COLO668 (cell line): ENCODE measurements around the gene OR1E1.
"Not testable (repeated sequence)": the region's sequence is repeated elsewhere in the genome, so short reads cannot be mapped to it uniquely, and the experiment has no call there.

ENCODE experiments used
- DNase-seq: peaks from one replicate; lab custom pipeline; 2025; ENCODE audit not compliant: unreplicated experiment; lab: John Stamatoyannopoulos, UW

Gene OR1E1, protein sequence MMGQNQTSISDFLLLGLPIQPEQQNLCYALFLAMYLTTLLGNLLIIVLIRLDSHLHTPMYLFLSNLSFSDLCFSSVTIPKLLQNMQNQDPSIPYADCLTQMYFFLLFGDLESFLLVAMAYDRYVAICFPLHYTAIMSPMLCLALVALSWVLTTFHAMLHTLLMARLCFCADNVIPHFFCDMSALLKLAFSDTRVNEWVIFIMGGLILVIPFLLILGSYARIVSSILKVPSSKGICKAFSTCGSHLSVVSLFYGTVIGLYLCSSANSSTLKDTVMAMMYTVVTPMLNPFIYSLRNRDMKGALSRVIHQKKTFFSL

DNA sequence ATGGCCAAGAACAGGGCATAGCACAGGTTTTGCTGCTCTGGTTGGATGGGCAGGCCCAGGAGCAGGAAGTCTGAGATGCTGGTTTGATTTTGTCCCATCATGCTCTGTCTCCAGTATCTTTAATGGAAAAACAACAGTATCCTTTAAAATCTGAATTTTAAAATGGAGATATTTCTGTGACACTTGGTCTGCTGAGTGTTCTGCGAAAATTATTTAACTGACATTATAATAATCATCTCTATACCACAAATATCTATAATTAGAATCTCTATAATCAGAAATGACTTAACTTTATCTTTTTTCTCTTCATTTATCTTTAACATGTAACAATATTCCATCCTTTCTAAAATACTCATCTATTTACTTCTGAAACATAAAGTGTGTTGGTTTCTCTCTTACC is at the start of gene OR1E1:
Gene OR1E1, minus strand, starts transcription at position 101 of the 400 bp plus-strand sequence. Its CDS starts 0 bp downstream, at position 101.
- DNase-seq: no peak

DNA sequence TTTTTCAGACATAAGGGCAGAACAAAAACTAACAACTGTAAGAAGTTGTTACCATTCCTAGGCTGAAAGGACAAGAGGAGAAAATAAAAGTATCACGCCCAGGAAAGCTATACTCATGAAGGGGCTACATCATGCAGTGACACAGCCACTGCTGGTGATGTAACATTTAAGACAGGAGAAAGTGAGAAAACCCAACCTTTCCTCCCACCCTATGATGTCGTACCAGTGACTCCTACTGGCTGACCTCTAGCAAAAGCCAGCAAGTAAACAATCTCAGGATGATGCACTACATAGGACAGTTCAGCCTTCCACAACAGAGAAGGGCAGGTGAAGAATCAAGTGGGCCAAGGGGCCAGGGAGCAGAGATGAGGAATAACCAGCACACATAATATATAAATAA is 49.4 kb upstream of the OR1E1 start:
- DNase-seq: no peak

DNA sequence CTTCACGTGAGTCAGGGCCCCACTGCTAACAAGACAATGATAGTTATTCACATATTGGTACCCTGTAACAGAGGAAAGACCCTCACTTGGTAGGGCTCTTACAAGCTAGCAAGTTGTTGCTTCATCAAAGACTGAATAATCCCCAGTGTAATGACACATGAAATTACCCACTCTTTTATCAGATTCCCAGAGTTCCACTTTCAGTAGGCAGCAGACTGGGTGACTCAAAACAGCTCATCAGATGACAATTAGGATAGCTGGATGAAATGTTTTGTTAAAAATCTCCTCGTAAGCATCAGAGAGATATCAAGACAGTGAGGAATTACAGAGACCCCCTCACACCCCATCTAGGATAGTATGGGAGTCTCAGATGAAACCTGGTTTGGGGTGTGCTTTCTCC is 42.2 kb upstream of the OR1E1 start:
- DNase-seq: no peak

DNA sequence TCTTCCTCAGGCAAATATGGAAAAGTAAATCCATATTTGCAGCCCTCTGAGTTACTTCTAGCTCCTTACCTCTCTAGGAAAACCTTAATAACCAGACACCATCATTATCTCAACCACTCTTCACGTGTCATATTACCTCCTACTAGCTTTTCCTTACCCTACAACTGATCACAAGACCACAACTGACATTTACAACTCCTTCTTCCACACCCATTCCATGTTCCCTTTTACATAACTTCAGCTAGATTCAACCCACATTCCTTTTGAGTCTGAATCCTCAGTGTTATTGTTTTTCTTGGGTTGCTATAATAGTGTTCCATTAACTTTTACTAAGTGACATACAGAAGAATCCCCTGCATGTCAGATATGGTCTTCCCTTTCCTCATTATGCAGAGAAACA is 40.2 kb upstream of the OR1E1 start:
- no peak for DNase-seq

DNA sequence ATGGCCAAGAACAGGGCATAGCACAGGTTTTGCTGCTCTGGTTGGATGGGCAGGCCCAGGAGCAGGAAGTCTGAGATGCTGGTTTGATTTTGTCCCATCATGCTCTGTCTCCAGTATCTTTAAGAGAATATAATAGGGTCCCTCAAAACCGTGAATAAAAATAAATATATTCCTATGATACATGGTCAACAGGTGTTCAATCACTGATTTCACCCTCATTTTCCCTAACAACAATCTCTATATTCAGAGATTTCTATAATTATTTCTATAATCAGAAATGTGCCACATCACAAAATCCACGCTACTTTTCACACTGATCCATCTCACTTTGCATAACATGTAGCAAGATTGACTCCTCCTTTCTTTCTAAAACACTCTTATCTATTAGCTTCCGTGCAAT is 35.5 kb upstream of the OR1E1 start, which contains the start of gene OR1E2:
Gene OR1E2, minus strand, starts transcription at position 101 of the 400 bp plus-strand sequence. Its CDS starts 0 bp downstream, at position 101.
- DNase-seq: no peak

DNA sequence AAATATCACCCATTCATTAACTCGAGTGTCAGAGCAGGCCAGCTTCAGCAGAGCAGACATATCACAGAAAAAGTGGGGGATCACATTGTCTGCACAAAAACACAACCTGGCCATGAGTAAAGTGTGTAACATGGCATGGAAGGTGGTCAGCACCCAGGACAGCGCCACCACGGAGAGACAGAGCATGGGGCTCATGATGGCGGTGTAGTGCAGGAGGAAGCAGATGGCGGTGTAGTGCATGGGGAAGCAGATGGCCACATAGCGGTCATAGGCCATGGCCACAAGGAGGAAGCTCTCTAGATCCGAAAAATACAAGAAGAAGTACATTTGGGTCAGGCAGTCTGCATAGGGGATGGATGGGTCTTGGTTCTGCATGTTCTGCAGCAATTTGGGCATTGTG is 35.0 kb upstream of the OR1E1 start:
- not testable (repeated sequence) for DNase-seq

DNA sequence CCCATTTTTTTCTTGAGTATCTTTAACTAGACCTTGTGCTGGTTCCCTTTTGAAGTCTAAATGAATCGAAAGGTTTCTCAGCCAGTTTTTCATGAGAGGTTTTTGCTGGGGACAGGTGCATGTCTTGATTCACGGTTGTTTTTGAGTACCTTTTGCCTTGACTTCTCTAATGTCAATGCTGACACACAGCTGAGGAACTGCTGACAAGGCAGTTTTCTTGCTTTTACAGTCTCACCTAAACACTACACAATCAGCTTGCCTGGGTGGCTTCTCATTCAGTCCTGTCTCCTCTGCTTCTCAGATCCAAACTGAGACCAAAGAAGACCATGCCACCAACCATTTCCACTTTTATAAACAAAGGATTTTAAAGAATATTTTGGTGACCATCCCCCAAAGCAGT is 20.0 kb upstream of the OR1E1 start:
- DNase-seq: no peak

DNA sequence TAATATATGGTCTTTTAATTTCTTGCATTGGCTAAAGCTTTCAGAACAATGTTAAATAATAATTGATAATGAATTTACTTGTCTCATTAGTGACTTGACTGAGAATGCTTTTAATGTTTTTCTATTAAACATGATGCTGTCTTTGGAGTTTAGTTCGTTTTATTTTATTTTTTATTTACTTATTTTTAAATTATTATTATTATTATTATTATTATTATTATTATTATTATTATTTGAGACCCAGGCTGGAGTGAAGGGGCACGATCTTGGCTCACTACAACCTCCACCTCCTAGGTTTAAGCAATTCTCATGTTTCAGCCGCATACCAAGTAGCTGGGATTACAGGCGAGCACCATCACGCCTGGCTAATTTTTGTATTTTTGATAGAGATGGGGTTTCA is 17.4 kb upstream of the OR1E1 start:
- no peak for DNase-seq

DNA sequence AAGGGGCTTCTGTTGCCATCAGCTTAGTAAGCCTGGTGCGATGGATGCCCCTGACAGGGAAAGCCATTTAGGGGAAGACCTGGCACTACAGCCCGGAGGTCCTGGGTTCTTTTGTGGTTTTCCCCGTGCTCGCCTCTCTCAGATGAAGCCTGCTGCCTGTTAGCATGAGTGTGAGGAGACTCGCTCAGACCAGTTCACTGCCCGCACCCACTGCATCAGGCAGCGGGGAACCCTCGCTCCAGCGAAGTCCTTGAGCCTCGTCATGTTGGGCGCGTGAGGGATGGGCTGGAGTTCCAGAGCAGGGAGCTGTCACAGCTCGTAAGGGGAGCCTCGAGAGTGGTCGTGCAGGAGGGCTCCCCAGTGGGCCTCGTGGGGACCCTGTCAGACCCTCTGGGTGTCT is 14.0 kb upstream of the OR1E1 start:
- not testable (repeated sequence) for DNase-seq

DNA sequence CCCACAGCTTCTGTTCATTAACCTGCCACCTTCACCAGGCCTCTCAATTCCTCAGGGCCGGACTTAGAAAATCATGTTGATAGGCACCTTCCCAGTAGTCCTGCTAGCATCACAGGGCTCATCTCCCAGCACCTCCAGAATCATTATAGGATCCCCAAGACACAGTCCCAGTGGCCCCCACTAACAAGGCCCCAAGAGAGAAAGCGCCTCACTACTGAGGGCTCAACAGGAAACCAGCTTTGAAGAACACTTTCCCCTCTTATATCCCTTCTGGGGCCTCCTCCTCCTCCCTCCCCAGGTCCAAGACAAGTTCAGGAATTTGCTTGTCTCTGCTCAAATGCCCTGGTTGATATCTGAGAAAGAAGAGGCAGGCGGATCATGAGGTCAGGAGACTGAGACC is 12.9 kb upstream of the OR1E1 start, which contains the start of gene OR3A3:
Gene OR3A3, plus strand, starts transcription at position 301 of the 400 bp plus-strand sequence.
- no peak for DNase-seq

DNA sequence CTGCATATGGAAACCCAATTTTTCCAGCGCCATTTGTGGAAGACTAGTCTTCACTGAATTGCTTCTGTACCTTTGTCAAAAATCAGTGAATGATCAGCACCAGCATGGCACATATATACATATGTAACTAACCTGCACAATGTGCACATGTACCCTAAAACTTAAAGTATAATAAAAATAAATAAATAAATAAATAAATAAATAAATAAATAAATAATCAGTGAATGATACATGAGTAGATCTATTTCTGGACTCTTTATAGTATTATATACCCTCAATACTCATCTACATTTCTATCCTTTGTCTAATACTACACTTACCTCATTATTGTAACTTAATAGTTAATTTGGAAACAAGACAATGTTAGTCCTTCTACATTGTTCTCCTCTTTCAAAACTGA is 5.6 kb upstream of the OR1E1 start:
- not testable (repeated sequence) for DNase-seq

DNA sequence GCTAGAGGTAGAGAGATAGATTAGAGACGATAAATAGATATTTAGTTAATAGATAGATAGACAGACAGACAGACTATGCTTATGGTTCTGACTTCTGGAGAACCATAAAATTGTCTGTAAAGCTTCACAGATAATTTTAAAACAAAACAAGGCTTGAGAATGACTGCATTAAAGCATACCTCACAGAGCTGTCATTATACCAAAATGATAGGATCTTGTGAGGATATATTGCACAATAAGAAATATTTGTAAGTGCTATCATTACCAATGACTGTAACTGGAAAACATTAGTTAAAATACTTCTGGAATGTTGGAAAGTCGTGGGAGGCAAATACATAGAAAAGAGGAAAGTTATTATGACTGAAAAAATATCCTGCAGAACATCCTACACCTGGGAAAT is 3.6 kb upstream of the OR1E1 start:
- no peak for DNase-seq

DNA sequence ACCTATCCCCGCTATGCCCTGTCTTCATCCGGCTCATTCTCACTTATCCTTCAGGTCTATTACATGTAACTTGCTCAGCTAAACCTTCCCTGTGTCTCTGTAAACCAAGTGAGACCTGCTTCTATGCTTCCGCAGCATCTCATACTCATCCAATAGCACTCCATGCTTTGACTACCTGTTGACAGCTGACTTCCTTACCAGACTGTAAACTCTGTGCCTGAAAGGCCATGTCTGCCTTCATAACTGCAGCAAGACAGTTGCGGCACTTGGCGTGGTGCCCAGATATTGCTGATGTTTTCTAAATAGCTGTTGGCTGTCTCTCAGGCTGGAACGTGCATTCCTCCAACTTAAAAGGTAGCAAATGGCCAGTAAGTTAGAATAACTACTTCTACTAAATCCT is 1.8 kb upstream of the OR1E1 start:
- no peak for DNase-seq

DNA sequence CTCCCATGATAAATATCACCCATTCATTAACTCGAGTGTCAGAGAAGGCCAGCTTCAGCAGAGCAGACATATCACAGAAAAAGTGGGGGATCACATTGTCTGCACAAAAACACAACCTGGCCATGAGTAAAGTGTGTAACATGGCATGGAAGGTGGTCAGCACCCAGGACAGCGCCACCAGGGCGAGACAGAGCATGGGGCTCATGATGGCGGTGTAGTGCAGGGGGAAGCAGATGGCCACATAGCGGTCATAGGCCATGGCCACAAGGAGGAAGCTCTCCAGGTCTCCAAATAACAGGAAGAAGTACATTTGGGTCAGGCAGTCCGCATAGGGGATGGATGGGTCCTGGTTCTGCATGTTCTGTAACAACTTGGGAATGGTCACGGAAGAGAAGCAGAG is 409 bp downstream of the OR1E1 start:
- DNase-seq: not testable (repeated sequence)

DNA sequence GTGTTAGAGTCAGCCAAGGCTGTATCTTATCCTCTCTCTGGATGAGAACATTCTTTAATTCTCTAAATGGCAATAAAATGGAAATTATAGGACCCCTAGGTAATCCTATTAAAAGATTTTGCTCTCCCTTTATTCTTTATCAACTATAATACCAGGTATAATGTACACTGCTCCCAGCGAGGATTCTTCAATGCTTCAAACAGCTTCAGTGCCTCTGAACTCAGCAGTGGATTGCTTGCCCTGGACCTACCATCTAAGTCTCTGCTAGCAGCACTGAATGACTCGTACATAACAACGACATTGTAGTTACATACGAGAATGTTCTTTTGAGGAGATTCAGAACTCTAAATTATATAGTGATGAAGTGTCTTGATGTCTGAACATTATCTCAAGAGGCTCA is 8.4 kb downstream of the OR1E1 start:
- no peak for DNase-seq

DNA sequence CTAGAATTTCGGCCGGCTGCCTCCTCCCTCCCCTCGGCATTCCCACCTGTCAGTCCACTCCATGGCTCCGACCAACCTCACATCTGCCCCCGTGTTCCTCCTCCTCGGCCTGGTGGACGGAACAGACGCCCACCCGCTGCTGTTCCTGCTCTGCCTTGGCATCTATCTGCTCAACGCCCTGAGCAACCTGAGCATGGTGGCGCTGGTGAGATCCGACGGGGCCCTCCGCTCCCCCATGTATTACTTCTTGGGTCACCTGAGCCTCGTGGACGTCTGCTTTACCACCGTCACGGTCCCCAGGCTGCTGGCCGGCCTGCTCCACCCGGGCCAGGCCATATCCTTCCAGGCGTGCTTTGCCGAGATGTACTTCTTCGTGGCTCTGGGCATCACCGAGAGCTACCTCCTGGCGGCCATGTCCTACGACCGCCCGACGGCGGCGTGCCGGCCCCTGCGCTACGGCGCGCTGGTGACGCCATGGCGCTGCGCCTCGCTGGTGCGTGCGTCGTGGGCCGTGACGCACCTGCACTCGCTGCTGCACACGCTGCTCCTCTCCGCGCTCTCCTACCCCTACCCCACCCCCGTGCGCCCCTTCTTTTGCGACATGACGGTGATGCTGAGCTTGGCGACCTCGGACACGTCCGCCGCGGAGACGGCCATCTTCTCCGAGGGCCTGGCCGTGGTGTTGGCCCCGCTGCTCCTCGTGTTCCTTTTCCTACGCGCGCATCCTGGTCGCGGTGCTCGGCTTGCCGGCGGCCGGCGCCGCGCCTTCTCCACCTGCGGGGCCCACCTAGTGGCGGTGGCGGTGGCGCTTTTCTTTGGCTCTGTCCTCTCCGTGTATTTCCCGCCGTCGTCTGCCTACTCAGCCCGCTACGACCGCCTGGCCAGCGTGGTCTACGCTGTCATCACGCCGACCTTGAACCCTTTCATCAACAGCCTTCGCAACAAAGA is 12.1 kb downstream of the OR1E1 start, which contains the start of gene OR3A2:
Gene OR3A2, minus strand, starts transcription at position 440 of the 948 bp plus-strand sequence.
- no peak for DNase-seq

DNA sequence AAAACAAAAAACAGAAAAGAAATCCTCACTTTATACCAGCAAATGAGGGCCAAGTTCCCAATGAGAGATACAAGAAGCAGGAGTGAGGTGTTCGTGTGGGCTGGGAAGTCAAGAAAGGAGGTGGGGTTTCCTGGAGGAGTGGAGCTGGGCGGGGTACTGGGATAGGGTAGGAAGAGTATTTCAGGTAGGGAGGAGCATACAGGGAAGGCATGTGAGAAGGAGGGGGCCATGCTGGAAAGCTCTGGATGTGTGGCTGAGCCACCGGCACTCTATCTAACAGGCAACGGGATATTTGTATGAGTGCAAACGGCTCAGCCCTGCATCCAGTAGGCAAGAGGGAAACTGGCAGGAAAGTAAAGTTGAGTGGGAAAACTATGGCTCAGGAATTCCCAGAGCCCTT is 16.3 kb downstream of the OR1E1 start:
- DNase-seq: no peak

DNA sequence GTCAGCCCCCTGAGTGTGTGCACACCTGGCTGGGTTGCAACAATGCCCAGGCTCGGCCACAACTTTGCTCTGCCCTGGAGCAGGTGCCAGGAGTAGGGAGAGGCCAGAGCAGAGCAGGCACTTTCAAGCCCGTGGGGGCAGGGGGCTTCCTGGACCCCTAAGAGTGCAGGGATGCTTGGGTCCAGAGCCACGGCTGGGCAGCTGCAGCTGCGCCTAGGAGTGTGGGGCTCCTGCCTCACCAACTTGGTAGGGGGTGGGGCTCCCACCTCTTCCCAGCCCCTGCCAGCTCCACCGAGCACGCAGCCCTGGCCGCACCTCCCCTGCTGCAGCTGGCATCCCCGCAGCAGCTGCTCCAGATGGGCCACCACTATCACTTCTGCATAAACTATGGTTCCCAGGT is 19.9 kb downstream of the OR1E1 start:
- DNase-seq: no peak

DNA sequence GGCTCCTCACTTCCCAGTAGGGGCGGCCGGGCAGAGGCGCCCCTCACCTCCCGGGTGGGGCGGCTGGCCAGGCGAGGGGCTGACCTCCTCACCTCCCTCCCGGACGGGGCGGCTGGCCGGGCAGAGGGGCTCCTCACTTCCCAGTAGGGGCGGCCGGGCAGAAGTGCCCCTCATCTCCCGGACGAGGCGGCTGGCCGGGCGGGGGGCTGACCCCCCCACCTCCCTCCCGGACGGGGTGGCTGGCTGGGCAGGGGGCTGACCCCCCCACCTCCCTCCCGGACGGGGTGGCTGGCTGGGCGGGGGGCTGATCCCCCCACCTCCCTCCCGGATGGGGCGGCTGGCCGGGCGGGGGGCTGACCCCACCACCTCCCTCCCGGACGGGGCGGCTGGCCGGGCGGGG is 27.0 kb downstream of the OR1E1 start:
- DNase-seq: not testable (repeated sequence)
